Spinal cord (tissue), 10 donors: ENCODE data around the gene TECPR2. TPM values are rescaled to one million over a fixed set of nuclear protein-coding genes. Genes with fewer than 3 reads are reported as not detected.

Source experiments
- DNase-seq, 6 donors: peaks; one replicate each; pipeline versions ENCODE4 v3.0.0 to v3.0.0-alpha.2; 2013 to 2015; ENCODE audit warnings: low spot score in 6 of 6, low read depth in 4 of 6
- H3K27ac ChIP-seq: one replicate; pipeline ENCODE4 v1.5.1; 2013; ENCODE audit warnings: low read depth, low read length, control low read depth
- H3K27me3 ChIP-seq: one replicate; pipeline ENCODE4 v1.6.1; 2013; ENCODE audit warnings: low read length; ENCODE audit not compliant: control insufficient read depth, insufficient read depth
- H3K36me3 ChIP-seq: one replicate; pipeline ENCODE4 v1.6.1; 2013; ENCODE audit warnings: low read length; ENCODE audit not compliant: control insufficient read depth, insufficient read depth
- H3K4me1 ChIP-seq: one replicate; pipeline ENCODE4 v1.6.1; 2013; ENCODE audit warnings: low read length; ENCODE audit not compliant: control insufficient read depth, insufficient read depth
- H3K4me3 ChIP-seq: one replicate; pipeline ENCODE4 v1.5.1; 2013; ENCODE audit warnings: low read depth, low read length, control low read depth
- H3K9me3 ChIP-seq: one replicate; pipeline ENCODE4 v1.6.1; 2013; ENCODE audit warnings: low read length; ENCODE audit not compliant: control insufficient read depth, insufficient read depth
- WGBS: methylation state at CpG from one replicate; pipeline ENCODE4 v1.1.5; 2013; ENCODE audit warnings: missing lambda C conversion rate; ENCODE audit not compliant: insufficient coverage; 5-methylcytosine and 5-hydroxymethylcytosine counted together
- polyA plus RNA-seq, 2 donors: library from polyadenylated mRNA; unstranded; fragments of 120-200 nt; gene quantifications; one replicate each; pipeline ENCODE4 v1.2.1, GENCODE V29; 2013; ENCODE audit not compliant: insufficient read length in 2 of 2
- total RNA-seq, 2 donors: library from RNA; depleted of rRNA in 1 of 2; stranded (reverse); fragments of 120-200 nt in 1 of 2; fragments of >200 nt in 1 of 2; gene quantifications; one replicate each; pipeline versions ENCODE4 v1.2.3 to v1.2.4, GENCODE V29; 2013 to 2014
- donor health status: healthy.

TECPR2 gene
- total and polyA plus RNA-seq, 4 donors, result 19.4 to 48.8 (median 34.6) TPM

- 77% methylated on average over 20 of the region's 21 CpGs for WGBS
- H3K4me3 ChIP-seq, result no peak overlapping the region
- H3K27ac ChIP-seq, result no peak overlapping the region
- H3K4me1 ChIP-seq, result peaks cover 64% of the 10 kb centered on the region
- no peaks in the 10 kb centered on the region for H3K9me3 ChIP-seq
- H3K27me3 ChIP-seq, result no peaks in the 10 kb centered on the region
- DNase-seq, result no peak
- H3K36me3 ChIP-seq, result peaks cover 50% of the 10 kb centered on the region
Observed at GRCh38 chr14:102507857-102508312, 145.1 kb downstream of the TECPR2 start.

- peaks cover 50% of the 10 kb centered on the region for H3K36me3 ChIP-seq
- peaks cover 64% of the 10 kb centered on the region for H3K4me1 ChIP-seq
- 79% methylated on average over 5 of the region's 14 CpGs for WGBS
- H3K27me3 ChIP-seq, result no peaks in the 10 kb centered on the region
- no peak for DNase-seq
- H3K27ac ChIP-seq, result peak overlapping the region; percentile 65
- H3K9me3 ChIP-seq, result no peaks in the 10 kb centered on the region
- peak overlapping the region; percentile 62 for H3K4me3 ChIP-seq
Observed at GRCh38 chr14:102508410-102508773, 145.7 kb downstream of the TECPR2 start.

GRCh38 chr14:102508774-102509745 is 146.3 kb downstream of the TECPR2 start:
- peaks cover 46% of the 10 kb centered on the region for H3K36me3 ChIP-seq
- H3K27me3 ChIP-seq, result no peaks in the 10 kb centered on the region
- H3K27ac ChIP-seq, result peak overlapping the region; percentile 65
- H3K4me1 ChIP-seq, result peaks cover 59% of the 10 kb centered on the region
- H3K4me3 ChIP-seq, result peak overlapping the region; percentile 62
- 2% methylated on average over 104 of the region's 110 CpGs for WGBS
- no peaks in the 10 kb centered on the region for H3K9me3 ChIP-seq
- peak in 2 of 6 donors; percentile 50 to 57 for DNase-seq

- Histone ChIP-seq H3K27ac (peak within 1 kb of the TSS; percentile 75), H3K27me3 (no peaks in the 10 kb centered on the region)
- DNase-seq, result peak in 5 of 6 donors; percentile 76 to 97 (median 86)
Observed at GRCh38 chr14:102509746-102510615, 147.2 kb downstream of the TECPR2 start, which contains the start of gene ANKRD9. ANKRD9 (minus strand) TSS chr14:102509776; CDS start chr14:102507889, 1,887 bp downstream.

GRCh38 chr14:102510616-102511520 is 148.1 kb downstream of the TECPR2 start:
- no peaks in the 10 kb centered on the region for H3K9me3 ChIP-seq
- peaks cover 28% of the 10 kb centered on the region for H3K36me3 ChIP-seq
- H3K27ac ChIP-seq, result peak overlapping the region; percentile 75
- no peaks in the 10 kb centered on the region for H3K27me3 ChIP-seq
- peak in 2 of 6 donors; percentile 16 to 51 for DNase-seq
- WGBS, result 46% methylated on average over 15 of the region's 19 CpGs
- peak overlapping the region; percentile 75 for H3K4me3 ChIP-seq
- peaks cover 41% of the 10 kb centered on the region for H3K4me1 ChIP-seq

More at GRCh38 chr14:102509746-102510615, 147.2 kb downstream of the TECPR2 start, which contains the start of gene ANKRD9:
- H3K36me3 ChIP-seq, result peaks cover 37% of the 10 kb centered on the region
- H3K9me3 ChIP-seq, result no peaks in the 10 kb centered on the region
- WGBS, result under 1% methylated on average over 83 of the region's 91 CpGs
- peak within 1 kb of the TSS; percentile 75 for H3K4me3 ChIP-seq
- H3K4me1 ChIP-seq, result peaks cover 50% of the 10 kb centered on the region

GRCh38 chr14:102511538-102511937 is 148.8 kb downstream of the TECPR2 start:
- peaks cover 21% of the 10 kb centered on the region for H3K36me3 ChIP-seq
- no peaks in the 10 kb centered on the region for H3K27me3 ChIP-seq
- no peaks in the 10 kb centered on the region for H3K9me3 ChIP-seq
- WGBS, result 71% methylated on average over 5 of the region's 5 CpGs
- H3K4me1 ChIP-seq, result peaks cover 39% of the 10 kb centered on the region
- no peak for DNase-seq
- no peak overlapping the region for H3K4me3 ChIP-seq
- no peak overlapping the region for H3K27ac ChIP-seq

GRCh38 chr14:102512793-102513300 is 150.1 kb downstream of the TECPR2 start:
- Histone ChIP-seq H3K27me3 (no peaks in the 10 kb centered on the region), H3K36me3 (peaks cover 10% of the 10 kb centered on the region), H3K9me3 (no peaks in the 10 kb centered on the region), H3K4me1 (peaks cover 44% of the 10 kb centered on the region), H3K4me3 (no peak overlapping the region), H3K27ac (no peak overlapping the region)
- no peak for DNase-seq
- 82% methylated on average over 11 of the region's 11 CpGs for WGBS

GRCh38 chr14:102513899-102514772 is 151.4 kb downstream of the TECPR2 start:
- Histone ChIP-seq H3K9me3 (no peaks in the 10 kb centered on the region), H3K36me3 (no peaks in the 10 kb centered on the region), H3K4me3 (no peak overlapping the region), H3K4me1 (peaks cover 32% of the 10 kb centered on the region), H3K27ac (no peak overlapping the region), H3K27me3 (no peaks in the 10 kb centered on the region)
- WGBS, result 92% methylated on average over 20 of the region's 21 CpGs
- DNase-seq, result no peak
